ENCODE data around the gene MGST3. TPM values are rescaled to one million over a fixed set of nuclear protein-coding genes. Genes with fewer than 3 reads are reported as not detected.

MGST3 gene
- total RNA-seq, 1 experiment from 2014 or later = 103 TPM

GRCh38 chr1:165697881-165698760 lies 67.1 kb downstream of the MGST3 start, which contains the start of gene ALDH9A1:
Gene ALDH9A1, minus strand, starts transcription at chr1:165698562. Its CDS starts 4 bp downstream, at chr1:165698558.
- ATAC-seq (peak; percentile 98), DNase-seq (ENCODE audit: low read depth, low spot score) (peak; percentile 32)
- in situ Hi-C loops (cut with HindIII; ENCODE audit: low pct_unique_long_range_greater_than_20kb, low sequenced_read_pairs) (no loop called here), intact Hi-C loops (cut with micrococcal nuclease; ENCODE audit: unreplicated experiment) (no loop called here)
- peaks cover 15% of the 10 kb centered on the region for H3K4me1 ChIP-seq (ENCODE audit: control insufficient read depth, insufficient read depth, low read length)
- H3K27ac ChIP-seq (ENCODE audit: low read length) = peak within 1 kb of the TSS; percentile 87
- POLR2A ChIA-PET = interaction anchor here (0.5 to 0.6 kb wide), 3 partner anchors 11 to 67 kb away, joined by 3 to 4 read pairs (median 4); no protein-coding TSS in a partner anchor
- H3K9me3 ChIP-seq (ENCODE audit: control insufficient read depth, insufficient read depth, low read depth, low read length) = no peaks in the 10 kb centered on the region
- peak; percentile 76; the same call in 1 of the 2 replicates for TF ChIP-seq SIN3A (IDR thresholded peaks at IDR 0.05; ENCODE audit: borderline replicate concordance, insufficient read depth, low read depth, low read length)
- no peak for TF ChIP-seq TCF7L2 (IDR thresholded peaks at IDR 0.05; ENCODE audit: low read depth, low read length)
- TF ChIP-seq, protein P1, sequence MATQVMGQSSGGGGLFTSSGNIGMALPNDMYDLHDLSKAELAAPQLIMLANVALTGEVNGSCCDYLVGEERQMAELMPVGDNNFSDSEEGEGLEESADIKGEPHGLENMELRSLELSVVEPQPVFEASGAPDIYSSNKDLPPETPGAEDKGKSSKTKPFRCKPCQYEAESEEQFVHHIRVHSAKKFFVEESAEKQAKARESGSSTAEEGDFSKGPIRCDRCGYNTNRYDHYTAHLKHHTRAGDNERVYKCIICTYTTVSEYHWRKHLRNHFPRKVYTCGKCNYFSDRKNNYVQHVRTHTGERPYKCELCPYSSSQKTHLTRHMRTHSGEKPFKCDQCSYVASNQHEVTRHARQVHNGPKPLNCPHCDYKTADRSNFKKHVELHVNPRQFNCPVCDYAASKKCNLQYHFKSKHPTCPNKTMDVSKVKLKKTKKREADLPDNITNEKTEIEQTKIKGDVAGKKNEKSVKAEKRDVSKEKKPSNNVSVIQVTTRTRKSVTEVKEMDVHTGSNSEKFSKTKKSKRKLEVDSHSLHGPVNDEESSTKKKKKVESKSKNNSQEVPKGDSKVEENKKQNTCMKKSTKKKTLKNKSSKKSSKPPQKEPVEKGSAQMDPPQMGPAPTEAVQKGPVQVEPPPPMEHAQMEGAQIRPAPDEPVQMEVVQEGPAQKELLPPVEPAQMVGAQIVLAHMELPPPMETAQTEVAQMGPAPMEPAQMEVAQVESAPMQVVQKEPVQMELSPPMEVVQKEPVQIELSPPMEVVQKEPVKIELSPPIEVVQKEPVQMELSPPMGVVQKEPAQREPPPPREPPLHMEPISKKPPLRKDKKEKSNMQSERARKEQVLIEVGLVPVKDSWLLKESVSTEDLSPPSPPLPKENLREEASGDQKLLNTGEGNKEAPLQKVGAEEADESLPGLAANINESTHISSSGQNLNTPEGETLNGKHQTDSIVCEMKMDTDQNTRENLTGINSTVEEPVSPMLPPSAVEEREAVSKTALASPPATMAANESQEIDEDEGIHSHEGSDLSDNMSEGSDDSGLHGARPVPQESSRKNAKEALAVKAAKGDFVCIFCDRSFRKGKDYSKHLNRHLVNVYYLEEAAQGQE (IDR thresholded peaks at IDR 0.05; ENCODE audit: insufficient read depth in 1 of 2, low read depth in 2 of 2, low read length in 1 of 2) = no peak
- TF ChIP-seq POLR2AphosphoS5 (IDR thresholded peaks at IDR 0.05; ENCODE audit: low read depth, low read length) = peak; percentile 88
- peak; percentile 81 for TF ChIP-seq CTCF (IDR thresholded peaks at IDR 0.05)
- CTCF ChIA-PET = interaction anchor here (0.6 to 0.9 kb wide), 4 partner anchors 71 to 220 kb away, joined by 3 to 7 read pairs (median 4); no protein-coding TSS in a partner anchor
- H3K4me3 ChIP-seq (ENCODE audit: low read depth in 2 of 2, low read length in 2 of 2) = peak within 1 kb of the TSS; percentile 71 to 97
- no peaks in the 10 kb centered on the region; the same call in 1 of the 2 replicates for H3K27me3 ChIP-seq (ENCODE audit: control insufficient read depth, insufficient read depth, low read length)
- no TSS peak for BruUV-seq (replicated peaks)
- H3K36me3 ChIP-seq (ENCODE audit: control insufficient read depth, insufficient read depth, low read length) = no peaks in the 10 kb centered on the region; the same call in 1 of the 2 replicates

GRCh38 chr1:165698761-165699052 lies 67.7 kb downstream of the MGST3 start:
- intact Hi-C loops (cut with micrococcal nuclease; ENCODE audit: unreplicated experiment) (no loop called here), in situ Hi-C loops (cut with HindIII; ENCODE audit: low pct_unique_long_range_greater_than_20kb, low sequenced_read_pairs) (no loop called here)
- DNase-seq (ENCODE audit: low read depth, low spot score) (peak; percentile 30), ATAC-seq (no peak)
- BruUV-seq (replicated peaks) = no TSS peak
- ChIA-PET CTCF (no interaction called here), POLR2A (no interaction called here)
- Histone ChIP-seq H3K4me1 (ENCODE audit: control insufficient read depth, insufficient read depth, low read length) (peaks cover 15% of the 10 kb centered on the region), H3K4me3 (ENCODE audit: low read depth in 2 of 2, low read length in 2 of 2) (peak overlapping the region; percentile 71 to 97), H3K36me3 (ENCODE audit: control insufficient read depth, insufficient read depth, low read length) (no peaks in the 10 kb centered on the region; the same call in 1 of the 2 replicates), H3K27ac (ENCODE audit: low read length) (peak overlapping the region; percentile 86), H3K9me3 (ENCODE audit: control insufficient read depth, insufficient read depth, low read depth, low read length) (no peaks in the 10 kb centered on the region), H3K27me3 (ENCODE audit: control insufficient read depth, insufficient read depth, low read length) (no peaks in the 10 kb centered on the region; the same call in 1 of the 2 replicates)
- no peak for TF ChIP-seq CTCF (IDR thresholded peaks at IDR 0.05)
- TF ChIP-seq, protein P1 (IDR thresholded peaks at IDR 0.05; ENCODE audit: insufficient read depth in 1 of 2, low read depth in 2 of 2, low read length in 1 of 2) = no peak
- no peak; the same call in 1 of the 2 replicates for TF ChIP-seq POLR2AphosphoS5 (IDR thresholded peaks at IDR 0.05; ENCODE audit: low read depth, low read length)
- TF ChIP-seq TCF7L2 (IDR thresholded peaks at IDR 0.05; ENCODE audit: low read depth, low read length) = no peak
- TF ChIP-seq SIN3A (IDR thresholded peaks at IDR 0.05; ENCODE audit: borderline replicate concordance, insufficient read depth, low read depth, low read length) = no peak

Data from Panc1 (cell line).